Esophagus mucosa (tissue), 1 donor: Measurements from ENCODE around the gene SNRPB2. TPM values are rescaled to one million over a fixed set of nuclear protein-coding genes. Genes with fewer than 3 reads are reported as not detected.

ENCODE experiments used
- ATAC-seq: fragments of 200-7000 bp; cut with Tn5 transposase; one replicate; pipeline ENCODE4 v1.9.1; 2020
- total RNA-seq: library from RNA; stranded (reverse); gene quantifications from one replicate; pipeline ENCODE4 v1.2.4, GENCODE V29; 2023
- donor health status: DM: yes; HTN: yes; CAD: no.

Gene SNRPB2
- total RNA-seq, result 27.3 TPM

DNA sequence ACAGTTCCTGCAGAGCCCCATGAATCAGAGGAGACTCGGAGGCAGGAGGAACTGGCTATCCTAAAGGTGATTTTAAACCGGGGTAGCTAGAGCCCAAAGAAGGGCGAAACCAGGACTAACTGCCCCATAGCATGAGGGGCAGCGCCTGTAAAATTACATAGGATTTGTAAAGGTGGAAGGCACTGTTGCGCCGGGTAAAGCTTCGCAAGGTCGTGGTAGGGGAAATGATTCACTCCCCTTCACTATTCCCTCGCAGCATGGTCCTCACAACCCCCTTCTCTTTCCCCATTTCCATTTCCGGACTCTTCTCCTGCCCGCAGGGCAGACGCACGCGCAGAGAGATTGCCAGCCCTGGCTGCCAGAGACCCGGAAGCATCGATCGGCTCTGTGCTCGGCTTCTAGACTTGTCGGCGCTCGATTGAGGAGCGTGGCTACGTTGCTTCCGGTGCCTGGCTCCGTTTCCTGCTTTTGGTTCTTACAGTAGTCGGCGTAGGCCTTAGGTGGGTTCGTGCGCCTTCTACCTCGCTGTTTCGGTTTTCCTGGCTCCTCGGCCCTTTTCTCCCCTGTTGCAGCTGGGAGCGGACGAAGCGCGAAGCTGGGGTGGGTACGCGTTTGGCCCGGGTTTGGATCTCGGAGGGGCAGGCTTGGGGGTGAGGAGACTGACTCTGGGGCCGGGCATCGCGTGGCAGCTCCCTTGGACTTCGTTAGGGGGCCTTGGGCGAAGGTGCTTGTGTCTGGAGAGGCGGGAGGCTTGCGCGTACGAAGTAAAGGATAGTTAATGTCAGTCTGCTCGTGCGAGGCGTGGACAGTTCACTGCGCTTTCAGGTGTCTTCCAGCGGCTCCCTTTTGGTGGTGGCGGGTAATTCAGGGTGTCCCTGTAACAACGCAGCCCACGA lies at the start of gene SNRPB2:
TSS of gene SNRPB2 (plus strand) at position 462 of the 896 bp plus-strand sequence. CDS start 1,677 bp downstream, outside the sequence.
- peak; percentile 100 for ATAC-seq

DNA sequence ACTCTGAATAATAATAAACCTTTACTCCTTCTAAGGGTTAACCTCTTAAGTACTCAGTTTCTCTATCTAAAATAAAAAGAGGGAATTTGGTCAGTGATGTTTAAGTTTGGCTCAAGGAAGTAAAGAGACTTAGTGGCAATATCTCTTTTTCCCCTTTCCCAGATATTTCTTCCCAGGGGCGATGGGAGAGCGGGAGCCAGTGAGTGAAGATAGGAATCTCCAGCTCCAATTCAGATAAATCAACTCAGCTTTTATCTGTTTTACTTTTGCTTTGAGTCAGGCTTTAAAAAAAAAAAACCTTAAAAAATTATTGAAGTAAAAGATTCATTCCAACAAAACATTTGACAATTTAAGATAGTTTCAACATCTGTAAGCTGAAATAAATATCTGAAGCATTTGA lies 45.4 kb upstream of the SNRPB2 start:
- no peak for ATAC-seq

DNA sequence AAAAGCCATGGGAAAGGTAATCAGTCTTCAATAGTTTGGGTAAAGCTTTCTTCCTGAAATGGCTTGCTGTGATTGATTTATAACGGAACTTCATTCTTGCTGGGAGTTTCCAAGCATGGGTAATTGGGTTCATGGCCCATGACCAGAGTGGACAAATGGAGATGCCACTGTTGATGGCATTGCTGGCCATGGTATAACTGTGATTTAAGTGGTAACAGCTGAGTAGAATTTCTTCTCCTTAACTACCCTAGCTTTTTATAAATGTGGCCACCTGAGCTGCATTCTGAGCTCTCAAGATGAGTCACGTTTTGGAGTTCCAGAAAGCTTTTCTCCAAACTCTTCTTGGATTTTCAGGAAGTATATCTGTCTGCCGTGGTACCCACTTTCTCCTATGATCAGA lies 39.9 kb upstream of the SNRPB2 start:
- ATAC-seq, result no peak

DNA sequence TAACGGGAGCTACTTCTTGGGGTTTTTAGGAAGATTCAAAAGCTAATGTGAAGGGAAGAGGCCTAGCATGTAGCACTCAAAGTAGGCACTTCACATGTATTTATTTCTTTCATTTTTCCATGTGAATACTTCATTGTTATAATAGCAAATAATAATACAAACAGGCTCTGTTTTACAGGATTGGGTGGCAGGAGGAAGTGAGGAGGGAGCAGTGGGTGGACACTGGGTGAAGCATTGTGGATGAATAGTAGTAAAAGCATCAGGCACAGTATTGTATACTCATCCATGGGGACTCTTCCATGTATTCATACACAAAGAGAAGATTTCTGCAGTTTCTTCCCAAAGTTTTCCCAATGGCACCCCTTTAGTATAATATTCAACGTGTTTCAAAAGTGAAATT lies 38.4 kb upstream of the SNRPB2 start:
- ATAC-seq, result no peak

DNA sequence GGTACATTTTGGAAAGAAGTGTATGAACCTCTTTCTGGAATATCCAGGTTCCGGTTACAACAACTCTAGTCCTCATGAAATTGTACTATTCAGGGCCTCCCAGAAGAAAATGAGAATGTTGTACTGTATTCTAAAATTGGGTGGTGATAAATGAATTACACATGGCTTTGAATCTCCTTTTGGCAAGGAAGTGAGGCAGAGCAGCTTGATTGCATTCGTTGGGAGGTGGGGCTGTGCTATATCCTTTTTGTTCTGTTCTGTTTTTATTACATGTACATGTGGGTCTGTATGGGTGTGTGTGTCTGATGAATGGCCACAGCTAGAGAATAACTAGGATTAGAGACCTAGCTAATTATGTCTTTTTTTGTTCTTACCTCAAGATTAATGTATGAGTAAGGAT lies 37.8 kb upstream of the SNRPB2 start:
- no peak for ATAC-seq

DNA sequence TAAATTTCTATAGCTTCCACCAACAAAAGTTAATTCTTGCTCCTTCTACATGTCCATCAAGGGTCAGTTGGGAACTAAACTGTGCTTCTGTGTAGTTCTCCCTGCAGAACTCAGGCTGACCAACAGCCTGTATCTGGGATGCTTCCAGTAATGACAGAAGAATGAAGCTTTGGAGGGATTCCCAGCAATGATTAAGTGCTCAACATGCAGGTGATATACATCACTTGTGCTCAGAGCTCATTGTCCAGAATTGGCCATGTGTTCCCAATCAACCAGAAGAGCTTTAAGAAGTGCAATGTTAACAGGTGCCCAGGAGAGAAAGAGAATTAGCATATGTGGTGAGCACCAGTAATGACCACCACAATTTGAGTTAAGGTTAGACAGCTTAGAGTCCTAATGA lies 37.4 kb upstream of the SNRPB2 start:
- ATAC-seq, result no peak

DNA sequence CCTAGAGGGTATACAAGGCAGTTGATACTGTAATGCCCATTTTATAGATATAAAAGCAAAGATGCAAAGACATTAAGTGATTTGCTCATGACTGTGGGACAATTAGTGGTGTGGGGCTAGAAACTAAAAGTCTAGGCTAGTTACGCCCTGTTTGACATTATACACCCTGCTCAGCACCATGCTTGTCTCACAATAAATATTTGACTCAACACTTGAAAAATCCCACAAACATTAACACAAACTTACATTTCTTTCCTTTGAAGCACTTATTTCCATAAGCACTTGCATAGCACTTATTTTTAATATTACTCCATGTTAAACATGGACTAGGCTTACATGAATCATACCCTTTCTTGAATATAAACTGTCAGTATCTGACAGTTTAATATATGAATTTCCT lies 36.5 kb upstream of the SNRPB2 start:
- no peak for ATAC-seq

DNA sequence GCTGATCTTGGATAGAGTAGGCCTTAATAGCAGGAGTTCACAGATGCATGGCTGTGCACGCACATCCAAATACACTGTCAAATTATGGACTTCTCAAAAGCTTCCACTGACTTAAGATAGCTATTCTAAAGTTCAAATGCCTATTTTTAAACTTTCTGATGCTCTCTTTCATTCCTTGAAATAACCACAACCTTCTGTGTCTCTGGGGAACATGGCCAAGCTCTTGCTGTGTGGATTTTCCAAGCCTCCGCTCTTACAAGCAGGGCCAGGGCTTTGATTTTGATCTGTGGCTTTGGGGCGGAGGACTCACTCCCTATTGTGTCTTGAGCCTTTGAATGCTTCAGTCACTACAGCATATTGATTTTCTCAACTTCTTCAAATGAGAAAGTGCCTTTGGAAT lies 35.7 kb upstream of the SNRPB2 start:
- ATAC-seq, result no peak

DNA sequence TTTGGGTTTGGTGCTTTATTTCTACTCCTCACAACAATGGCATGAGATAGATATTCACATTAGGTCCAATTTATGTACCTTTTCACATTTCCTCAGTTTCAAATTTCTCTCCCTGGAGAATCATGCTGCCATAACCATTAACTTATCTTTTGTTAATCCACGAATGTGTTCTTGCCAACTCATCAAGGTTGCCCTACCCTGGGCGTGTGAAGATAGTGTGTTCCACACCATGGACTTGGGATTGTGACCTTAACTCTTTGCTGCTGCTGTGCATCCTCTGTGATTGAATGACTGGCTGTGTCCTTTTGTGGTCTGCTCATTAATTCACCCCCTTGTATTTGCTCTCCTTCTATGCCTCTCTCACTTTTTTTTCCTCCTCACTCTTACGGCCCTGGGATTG lies 34.2 kb upstream of the SNRPB2 start:
- no peak for ATAC-seq

DNA sequence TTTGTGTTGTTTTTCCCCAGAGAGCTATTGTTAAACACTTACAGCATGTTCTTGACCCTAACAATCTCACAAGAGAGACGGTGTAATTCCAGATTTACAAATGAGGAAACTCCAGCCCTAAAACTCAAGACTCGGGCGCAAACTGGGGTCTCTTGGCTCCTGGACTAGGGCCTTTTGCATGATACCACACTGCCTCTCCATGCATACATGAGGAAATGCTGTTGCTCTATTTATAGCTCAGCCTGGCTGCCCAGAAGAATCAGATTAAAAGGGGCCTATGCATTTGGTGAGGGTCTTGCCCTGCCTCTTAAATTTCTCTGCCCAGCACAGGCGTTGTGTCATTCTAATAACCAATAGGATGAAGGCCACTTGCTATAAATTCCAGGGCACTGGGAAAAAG lies 30.5 kb upstream of the SNRPB2 start:
- no peak for ATAC-seq

DNA sequence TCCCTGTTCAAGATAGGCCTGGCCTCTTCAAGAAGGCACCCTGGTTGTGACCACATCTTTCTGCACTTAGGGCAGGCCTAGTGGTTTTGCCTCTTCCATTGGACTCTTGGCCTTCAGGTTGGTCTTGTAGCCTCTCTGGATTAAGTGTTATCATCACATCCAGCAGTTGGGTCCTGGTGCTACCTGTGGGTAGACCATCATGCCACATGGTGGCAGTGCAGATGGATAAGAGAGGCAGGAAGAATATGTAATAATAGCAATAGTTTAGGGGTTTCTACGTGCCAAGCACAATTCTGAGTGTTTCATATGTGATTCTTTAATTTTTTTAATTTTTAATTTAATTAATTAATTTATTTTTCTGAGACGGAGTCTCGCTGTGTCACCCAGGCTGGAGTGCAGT lies 28.5 kb upstream of the SNRPB2 start:
- no peak for ATAC-seq

DNA sequence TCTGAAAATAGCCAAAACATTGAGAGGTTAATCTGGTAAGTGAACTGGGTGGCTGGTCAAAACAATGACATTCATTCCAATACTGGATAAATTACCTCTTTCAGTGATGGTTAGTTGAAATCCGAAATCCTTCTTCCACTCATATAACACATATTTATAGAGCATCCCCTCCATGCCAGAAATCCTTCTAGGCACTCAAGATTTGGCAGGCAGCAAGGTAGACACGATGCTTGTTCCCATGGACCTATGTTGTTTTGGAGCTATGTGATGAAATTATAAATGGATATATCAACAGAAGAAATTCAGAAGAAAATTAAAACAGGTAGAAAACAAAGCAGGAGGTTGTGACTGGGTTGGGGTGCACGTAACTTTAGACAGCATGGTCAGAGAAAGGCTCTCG lies 26.3 kb upstream of the SNRPB2 start:
- no peak for ATAC-seq

DNA sequence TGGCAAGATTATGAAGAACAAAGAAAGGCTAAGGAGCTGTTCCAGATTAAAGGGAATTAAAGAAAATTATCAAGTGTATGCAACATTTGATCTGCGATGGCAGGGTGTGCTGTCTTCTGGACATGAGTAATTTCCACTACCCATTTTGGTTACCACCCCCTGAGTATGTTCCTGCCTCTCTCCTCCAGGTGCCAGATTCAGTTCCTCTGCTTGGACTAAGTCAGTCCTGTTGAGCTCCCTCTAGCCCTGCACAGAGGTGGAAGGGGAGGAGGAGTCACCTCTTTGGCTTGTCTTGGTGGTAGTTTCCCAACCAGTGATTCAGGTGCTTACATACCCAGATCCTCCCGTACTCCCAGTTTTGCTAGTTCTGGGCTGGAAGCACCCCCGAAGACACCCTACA lies 22.2 kb upstream of the SNRPB2 start:
- ATAC-seq, result peak; percentile 67

DNA sequence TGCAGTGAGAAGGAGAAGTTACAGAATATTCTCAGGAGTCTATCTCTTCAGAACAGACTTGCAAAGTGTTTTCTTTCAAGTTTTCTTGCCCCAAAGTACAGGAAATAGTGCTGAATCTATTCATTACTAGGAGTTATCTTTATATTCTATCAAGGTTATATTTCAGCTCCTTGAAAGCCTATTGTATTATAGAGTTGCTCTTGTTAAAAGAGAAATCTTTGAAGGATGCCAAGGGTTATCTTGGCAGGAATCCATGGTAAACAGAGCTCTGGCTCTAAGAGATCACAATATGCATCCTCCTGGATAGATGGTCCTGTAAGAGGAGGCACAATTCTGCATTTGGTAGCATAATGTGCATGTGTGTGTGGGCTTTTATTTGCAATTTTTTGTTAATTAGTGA lies 21.2 kb upstream of the SNRPB2 start:
- ATAC-seq, result no peak

DNA sequence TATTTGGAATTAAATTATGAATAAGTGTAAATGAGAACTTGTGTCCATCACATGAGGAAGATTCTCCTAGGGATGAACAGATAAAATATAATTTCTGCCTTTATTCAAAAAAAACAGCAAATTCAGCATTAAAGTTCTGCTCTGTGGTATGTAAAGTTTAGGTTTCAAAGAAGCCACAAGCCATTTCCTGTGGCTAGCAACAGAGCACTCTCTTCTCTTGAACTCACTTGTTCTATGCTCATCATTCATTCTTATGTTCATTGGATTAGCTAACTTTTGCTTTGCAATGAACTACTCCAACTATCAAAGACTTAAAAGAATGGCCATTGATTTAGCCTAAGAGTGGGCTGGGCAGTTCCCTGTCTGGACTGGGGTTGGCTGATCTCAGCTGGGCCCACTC lies 20.8 kb upstream of the SNRPB2 start:
- ATAC-seq, result no peak

DNA sequence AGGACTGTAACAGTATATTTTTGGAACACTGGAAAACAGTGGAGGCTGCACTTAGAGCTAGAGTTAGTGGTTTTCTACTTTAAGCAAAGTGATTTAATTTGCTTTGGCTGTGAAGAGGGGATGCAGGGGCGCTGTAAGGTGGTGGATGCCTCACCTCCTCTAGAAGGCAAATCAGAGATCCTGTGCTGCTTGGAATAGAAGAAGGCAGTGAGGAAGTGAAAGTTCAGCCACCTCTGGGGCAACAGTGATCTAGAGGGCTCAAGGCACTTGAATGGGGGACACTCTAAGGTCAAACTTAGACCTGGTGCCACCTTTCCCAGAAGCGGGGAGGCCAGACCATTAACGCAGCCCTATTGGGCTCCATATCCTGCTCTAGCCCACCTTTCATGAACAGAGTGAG lies 19.0 kb upstream of the SNRPB2 start:
- no peak for ATAC-seq

DNA sequence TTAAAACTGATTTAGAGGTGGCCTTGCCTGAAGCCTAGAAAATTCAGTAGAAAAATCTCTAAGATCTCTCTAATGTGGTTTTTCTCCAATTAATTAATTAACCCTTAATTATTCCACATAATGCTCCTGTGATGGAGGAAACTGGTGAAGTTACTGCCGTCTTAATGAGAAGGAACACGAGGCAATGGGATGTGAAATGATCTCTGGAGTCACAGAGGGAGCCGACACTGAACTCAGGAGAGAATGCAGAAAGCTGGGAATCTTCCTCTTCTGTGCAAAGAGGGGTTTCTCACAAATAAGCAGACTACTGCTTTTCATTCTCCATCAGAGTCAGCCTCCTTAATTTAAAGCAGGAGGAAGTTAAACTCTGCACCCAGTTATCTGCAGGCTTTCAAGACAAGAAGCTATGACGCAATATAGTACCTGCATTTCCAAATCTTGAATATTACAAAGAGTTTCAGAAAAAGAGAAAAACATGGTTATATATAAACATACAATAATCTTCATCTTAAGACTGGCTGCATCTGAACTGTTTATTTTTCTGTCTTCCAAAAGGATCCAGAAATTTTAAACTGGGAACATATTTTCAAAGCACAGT lies 18.1 kb upstream of the SNRPB2 start:
- ATAC-seq, result no peak

DNA sequence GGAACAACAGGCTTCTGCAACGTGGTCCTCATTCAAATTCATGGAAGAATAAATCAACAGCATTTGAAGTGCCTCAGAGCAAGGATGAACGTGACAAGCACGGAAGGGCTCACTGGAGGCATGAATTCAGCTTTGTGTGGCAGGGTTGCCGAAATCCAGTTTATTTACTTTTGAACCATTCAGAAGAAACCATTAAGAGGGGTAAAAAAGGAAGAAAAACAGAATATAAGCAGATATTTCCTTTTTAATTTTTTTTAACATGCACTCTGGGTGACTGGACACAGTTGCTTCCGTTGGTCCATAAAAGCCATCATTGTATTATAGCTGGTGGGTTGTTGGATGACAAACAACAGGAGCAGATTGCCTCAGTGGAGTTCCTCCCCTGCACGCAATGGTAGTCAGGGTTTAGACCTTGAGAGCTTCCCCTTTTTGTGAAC lies 17.3 kb upstream of the SNRPB2 start:
- no peak for ATAC-seq

DNA sequence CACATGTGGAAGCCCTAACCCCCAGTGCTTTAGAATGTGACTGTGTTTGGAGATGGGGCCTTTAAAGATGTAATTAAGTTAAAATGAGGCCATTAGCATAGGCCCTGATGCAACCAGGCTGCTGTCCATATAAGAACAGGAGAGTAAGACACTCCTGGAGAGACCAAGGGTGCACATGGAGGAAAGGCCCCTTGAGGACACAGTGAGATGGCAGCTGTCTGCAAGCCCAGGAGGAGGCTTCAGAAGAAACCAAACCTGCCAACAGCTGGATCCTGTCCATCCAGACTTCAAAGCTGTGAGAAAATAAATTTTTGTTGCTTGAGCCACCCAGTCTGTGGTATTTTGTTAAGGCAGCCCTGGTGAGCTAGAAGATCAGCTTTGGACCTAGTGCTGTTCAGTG lies 16.8 kb upstream of the SNRPB2 start:
- no peak for ATAC-seq

DNA sequence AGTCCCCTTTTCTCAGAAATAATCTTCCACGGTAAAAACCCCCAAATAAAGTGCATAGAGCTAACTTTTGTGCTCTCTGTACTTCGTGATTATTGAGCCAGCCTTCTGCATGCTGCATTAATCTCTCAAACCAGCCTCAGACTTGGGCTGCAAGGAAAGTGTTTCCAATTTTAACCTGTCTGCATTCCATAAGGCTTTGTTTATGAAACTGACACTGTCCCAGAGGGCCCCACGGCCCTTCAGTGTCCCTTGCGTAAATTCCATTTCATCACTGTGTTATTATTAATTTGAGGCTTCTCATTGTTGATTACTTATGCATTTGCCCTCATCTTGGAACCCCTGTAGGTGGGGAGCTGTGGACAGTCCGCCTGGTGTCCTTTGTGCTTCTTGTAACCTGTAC lies 15.6 kb upstream of the SNRPB2 start:
- ATAC-seq, result no peak

DNA sequence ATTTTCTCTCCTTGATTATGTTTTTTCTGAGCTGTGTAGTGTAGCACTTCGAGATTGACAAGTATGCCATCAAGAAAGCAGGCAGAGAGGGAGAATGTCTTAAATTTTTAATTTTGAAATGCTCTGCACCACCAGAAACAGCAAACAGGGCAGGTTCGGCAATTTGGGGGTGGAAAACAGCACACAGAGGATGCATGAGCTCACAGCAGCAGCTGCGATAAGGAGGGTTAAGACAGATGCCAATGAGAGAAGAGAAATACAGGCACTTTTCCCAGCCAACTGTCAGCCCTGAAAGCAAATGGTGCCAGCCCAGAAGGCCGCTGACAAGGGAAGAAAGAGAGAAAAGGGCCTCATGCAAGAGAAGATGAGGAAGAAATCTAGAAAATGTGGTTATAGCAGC lies 15.1 kb upstream of the SNRPB2 start:
- ATAC-seq, result no peak

DNA sequence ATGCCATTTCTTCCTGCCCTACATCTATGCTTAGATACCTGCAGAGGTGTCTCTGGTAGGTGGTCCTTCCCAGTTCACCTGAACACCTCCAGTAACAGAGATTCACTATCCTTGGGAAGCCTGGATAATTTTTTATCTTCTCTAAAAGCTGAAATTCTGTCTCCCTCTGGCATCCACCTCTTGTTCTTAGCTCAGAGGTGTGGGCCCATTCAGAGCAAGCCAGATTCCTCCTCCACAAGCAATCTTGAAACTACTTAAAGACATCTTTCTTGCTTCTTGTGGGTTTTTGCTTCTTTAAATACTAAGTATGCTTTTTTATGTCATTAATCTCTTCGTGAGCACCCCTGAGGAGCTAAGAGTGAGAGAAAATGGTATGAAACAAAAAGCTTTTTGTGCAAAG lies 10.4 kb upstream of the SNRPB2 start:
- no peak for ATAC-seq

DNA sequence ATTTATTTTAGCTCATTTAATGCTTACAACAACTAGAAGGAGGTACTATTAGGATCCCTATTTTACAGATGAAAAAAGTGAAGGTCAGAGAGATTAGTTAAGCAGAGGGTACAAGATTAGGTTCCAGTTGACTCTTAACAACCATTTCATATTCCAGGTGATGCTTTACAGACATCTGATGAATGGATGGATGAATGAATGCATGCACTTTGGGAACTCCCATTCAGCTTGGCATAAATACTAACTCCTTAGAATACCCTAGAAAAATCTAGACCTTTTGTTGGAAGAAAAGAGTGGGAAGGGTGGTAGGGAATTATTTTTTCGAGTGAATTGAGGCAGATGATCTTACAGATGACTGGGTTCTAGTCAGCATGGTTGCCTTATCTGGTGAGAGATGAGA lies 746 bp upstream of the SNRPB2 start:
- no peak for ATAC-seq

DNA sequence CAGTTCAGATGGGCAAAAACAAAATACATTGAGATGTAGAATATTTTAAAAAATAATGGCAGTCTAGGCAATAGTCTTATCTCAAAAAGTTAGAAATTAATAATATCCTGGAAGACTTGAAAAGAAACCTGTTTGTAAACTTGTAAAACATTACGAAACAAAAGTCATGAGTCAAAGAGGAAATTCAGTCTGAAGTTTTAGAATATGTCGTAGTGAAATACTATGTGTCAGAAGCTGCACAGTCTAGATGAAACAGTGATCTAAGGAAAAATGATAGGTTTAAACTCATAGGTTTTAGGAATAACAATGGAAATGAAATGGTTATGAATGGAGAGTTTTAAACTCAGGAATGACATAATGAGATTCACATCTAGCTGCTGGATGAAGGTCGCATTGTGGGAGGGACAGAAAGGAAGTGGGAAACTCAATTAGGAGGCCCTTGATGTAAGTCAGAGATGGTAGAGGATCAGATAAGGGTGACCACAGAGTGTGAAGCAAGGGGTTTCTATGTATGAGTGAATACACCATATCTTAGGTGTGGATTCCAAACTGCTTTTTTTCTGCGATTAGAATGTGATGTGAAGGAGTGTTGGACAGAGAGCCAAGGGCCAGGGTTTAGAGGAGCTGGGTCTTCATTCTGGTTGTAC lies 2.8 kb downstream of the SNRPB2 start:
- no peak for ATAC-seq
